ENCODE results near the gene ZSCAN12.

GRCh38 chr6:28373925-28374324, 25.6 kb downstream of the ZSCAN12 start:
- no peak for TF ChIP-seq CTCF (conservative IDR thresholded peaks at IDR 0.05; ENCODE audit: low read length)
- no peak for TF ChIP-seq EZH2phosphoT487 (IDR thresholded peaks at IDR 0.05; ENCODE audit: borderline replicate concordance, low read depth, low read length)
